Activated CD4-positive, alpha-beta T cell treated with anti-CD3 and anti-CD28 coated beads, Interleukin-2, amount 10 ng/mL, durations not matched to agents 7 days and 5 days (primary cell): ENCODE results near the gene HSF5. TPM values are rescaled to one million over a fixed set of nuclear protein-coding genes. Genes with fewer than 3 reads are reported as not detected.

ENCODE experiments used
- total RNA-seq, 2 experiments: library from RNA; stranded (reverse); gene quantifications; one replicate each; pipeline ENCODE4 v1.2.3, GENCODE V29; 2021

The HSF5 gene
- total RNA-seq, 2 experiments from 2014 or later, result 0.77 to 0.89 TPM

Other genes starting within 250 kb of the HSF5 start
- not detected for gene LPO, start 249.8 kb downstream of the HSF5 start, total RNA-seq
- gene MPO, start 207.5 kb downstream of the HSF5 start, total RNA-seq, result not detected
- gene TSPOAP1, start 159.6 kb downstream of the HSF5 start, total RNA-seq, result 10 to 100 TPM; 44.1 to 57.5 TPM
- gene SUPT4H1, start 136.2 kb downstream of the HSF5 start, total RNA-seq, result 10 to 100 TPM; 66.1 to 69.0 TPM
- gene RNF43, start 70.9 kb downstream of the HSF5 start, total RNA-seq, result under 1 TPM; 0.07 to 0.12 TPM
- 10 to 100 TPM; 48.9 to 55.9 TPM for gene MTMR4, start 26.2 kb upstream of the HSF5 start, total RNA-seq
- under 1 TPM; 0.27 to 0.50 TPM for gene TEX14, start 203.6 kb upstream of the HSF5 start, total RNA-seq
- 10 to 100 TPM; 62.7 to 65.8 TPM for gene RAD51C, start 204.2 kb upstream of the HSF5 start, total RNA-seq